HG02840 (cell line): ENCODE data around the gene SORCS3.

Experiments used
- ATAC-seq: cut with Tn5 transposase; IDR thresholded peaks from one replicate; pipeline ENCODE4 v1.9.1; 2021; ENCODE audit warnings: mild to moderate bottlenecking, moderate library complexity, moderate number of reproducible peaks; ENCODE audit not compliant: unreplicated experiment, low FRiP score

SORCS3 gene

DNA sequence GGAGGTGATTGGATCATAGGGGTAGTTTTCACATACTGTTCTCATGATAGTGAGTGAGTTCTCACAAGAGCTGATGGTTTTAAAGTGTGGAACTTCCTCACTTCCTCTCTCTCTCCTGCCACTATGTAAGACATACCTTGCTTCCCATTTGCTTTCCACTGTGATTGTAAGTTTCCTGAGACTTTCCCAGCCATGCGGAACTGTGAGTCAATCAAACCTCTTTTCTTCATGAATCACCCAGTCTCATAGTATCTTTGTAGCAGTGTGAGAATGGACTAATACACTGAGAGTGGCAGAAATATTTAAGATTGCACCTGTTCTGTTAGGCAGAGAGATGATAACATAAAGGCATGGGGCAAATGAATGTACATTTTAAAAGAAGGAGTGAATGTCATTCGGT lies 507.8 kb downstream of the SORCS3 start:
- ATAC-seq = no peak

GRCh38 chr10:105149371-105149891 lies 508.3 kb downstream of the SORCS3 start:
- ATAC-seq = no peak

DNA sequence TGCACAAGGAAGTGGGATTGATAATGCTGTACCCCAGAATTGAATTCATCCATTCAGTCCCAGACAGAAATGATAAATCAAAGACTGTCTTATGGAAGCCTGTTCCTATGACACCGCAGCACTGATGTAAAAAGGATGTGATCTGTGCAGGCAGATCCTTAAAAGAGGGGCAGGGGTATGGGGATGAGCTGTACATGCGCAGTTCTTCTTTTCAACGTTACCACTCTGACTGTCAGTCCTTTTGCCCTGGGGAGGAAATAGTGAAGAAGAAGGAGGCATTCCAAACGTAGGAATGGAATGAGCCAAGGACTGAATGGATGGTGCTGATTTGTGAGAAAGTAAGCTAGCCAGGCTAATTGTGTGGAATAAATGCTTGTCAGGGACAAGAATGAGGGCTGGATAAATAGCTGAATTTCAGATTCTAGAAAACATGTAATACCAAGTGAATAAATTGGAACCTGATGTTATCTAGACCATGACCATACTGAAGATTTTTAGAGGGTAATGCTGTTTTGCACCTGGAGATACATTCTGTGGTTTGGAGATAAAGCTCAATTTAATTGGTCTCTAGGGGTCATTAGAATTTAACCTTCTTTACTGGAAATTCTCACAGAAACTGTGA lies 509.3 kb downstream of the SORCS3 start:
- ATAC-seq = no peak

- no peak for ATAC-seq
These were observed 513.6 kb downstream of the SORCS3 start for GRCh38 chr10:105154736-105155135.

GRCh38 chr10:105159268-105159667 lies 518.2 kb downstream of the SORCS3 start:
- ATAC-seq = no peak

- ATAC-seq = no peak
These were observed 520.1 kb downstream of the SORCS3 start for GRCh38 chr10:105161149-105161548.

DNA sequence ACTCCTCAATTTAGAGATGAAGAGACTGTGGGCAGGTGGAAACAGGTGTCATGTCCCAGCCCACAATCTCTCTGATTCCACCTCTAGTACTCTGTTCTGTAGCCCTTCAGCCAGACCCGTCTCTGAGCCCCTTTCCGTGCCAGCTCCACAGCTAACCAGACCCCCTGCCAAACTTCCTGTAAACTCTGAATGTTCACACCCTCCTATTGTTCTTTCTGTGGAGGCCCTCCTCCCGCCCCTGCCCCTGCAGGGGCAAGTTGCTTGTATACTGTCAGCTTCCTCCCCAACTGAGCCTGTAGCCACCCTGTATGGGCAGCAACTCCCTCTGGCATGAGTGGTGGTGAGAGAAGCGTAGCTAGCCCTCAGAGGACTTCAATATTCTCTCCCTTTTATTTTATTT lies 520.7 kb downstream of the SORCS3 start:
- ATAC-seq = no peak

- ATAC-seq = no peak
These were observed 529.4 kb downstream of the SORCS3 start for GRCh38 chr10:105170521-105170920.

GRCh38 chr10:105171945-105172344 lies 530.9 kb downstream of the SORCS3 start:
- ATAC-seq = no peak

DNA sequence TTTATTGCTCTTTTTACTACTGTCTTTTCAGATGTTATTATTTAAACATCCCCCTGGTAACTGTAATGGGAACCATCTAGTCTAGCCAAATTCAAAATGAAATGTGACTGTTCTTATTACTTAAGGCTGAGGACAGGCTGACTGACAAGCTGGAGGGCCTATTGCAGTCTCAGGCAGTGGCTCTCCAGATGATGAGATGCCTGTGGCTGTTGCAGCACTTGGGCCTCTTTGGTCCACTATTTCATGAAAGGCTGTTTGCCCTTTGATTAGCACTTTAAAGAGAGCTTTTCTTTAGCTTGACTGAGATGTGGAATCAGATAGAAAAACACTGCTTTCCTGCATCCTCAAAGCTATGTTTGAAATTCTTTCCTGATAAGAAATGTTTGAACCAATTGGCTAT lies 540.5 kb downstream of the SORCS3 start:
- ATAC-seq = no peak

- ATAC-seq = no peak
These were observed 542.4 kb downstream of the SORCS3 start for GRCh38 chr10:105183536-105183935.

DNA sequence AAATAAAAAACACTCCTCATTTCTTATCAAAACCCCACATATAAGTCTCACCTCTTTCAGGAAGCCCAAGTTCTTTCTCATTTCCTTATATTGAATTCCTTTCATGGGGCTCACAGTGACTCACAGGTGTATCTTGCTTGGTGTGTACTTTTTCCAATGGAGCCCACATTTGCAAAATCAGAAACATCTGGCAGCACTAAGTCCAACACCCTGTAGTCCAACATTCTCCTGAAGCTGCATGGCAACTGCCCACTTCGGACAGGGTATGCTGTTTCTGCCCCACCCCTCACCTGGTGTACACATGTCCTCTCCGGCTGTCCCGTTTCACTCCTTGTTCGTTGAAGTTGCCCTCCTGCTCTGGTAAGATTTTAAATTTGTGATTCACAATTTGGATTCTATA lies 544.1 kb downstream of the SORCS3 start:
- ATAC-seq = no peak

DNA sequence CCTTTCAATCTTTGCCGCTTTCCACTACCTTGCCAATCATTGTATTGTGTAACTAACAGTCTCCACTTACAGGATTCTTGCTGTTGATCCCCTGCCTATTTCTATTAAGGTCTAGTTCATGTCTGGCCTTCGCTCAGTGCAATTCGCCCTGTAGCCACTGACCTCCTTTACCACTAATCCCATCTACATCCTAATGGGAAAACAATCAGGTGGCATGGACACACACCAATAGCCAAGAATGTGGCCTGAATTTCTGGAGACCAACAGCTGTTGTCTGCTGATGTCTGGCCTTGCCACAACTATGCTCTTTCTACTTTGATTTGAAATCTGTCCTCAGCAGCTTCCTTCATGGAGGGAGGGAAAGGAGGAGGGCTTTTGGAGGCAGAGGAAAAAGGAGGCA lies 546.2 kb downstream of the SORCS3 start:
- ATAC-seq = no peak

GRCh38 chr10:105188737-105189462 lies 547.8 kb downstream of the SORCS3 start:
- ATAC-seq = no peak

DNA sequence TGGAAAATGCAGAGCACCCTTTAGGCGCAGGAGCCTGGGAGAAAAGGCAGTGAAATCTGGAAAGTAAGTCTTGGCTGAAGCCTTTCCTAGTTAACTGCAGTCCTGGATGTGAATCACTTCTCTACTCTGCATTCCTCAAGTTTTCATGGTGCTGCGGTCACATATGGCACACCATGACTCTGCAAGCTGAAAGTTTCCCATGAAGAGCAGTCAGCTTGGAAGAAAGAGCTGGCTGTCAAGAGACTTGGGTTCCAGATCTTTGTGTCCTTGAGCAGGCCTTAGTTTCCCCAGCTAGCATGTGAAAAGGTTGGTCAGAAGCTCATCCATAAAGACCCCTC lies 548.3 kb downstream of the SORCS3 start:
- no peak for ATAC-seq

DNA sequence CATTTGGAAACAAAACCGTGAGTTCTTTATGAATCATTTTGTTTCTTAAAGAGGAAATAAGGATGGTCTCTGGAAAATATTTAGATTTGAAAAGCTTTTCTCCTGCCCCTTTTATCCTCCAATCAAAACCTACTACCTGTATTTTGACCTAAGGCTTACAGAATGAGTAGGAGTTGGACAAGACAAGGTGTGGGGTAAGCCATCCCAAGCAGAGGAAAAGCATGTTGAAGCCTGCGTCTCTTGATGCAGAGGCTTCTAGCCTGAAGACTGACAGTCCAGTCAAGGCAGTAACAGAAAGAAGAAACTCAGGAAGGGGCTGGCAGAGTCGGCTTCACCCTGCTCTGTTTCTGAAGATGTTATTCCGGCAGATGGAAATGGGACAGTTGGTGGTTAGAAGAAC lies 551.1 kb downstream of the SORCS3 start:
- no peak for ATAC-seq

DNA sequence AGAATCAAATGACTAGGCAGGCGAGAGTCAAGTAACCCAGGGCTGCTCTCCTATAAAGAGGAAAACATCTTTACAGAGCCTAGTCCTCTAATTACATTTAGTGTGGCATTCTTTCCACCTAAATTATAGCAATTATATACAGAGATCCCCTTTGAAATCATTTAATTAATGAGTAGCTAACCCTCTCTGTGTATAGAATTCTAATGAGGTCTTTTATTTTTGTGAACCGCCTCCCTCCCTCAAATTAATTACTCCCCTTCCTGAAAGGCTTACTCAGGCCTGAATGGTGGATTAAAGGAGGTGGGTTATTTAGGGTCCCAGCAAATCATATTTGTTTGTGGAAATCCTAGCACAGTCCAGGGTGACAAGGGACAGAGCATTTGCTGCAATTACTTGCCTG lies 551.8 kb downstream of the SORCS3 start:
- no peak for ATAC-seq

DNA sequence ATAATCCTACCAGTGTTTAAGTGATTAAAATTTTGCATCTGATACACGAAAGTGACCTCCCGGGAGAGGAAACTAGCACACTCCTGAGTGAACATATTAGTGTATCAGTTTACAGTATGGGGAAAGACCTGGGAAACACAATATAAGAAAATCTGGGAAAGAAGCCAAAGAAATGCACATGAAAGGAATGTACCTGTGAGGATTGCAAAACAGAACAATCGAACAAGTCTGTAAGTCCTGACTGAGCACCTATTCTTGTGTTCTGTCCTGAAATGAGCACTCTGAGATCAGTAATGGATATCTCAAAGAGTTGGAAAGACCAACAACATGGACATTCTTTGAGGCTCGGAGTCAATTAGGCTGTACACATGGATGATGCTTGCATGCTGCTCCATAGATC lies 554.7 kb downstream of the SORCS3 start:
- no peak for ATAC-seq

DNA sequence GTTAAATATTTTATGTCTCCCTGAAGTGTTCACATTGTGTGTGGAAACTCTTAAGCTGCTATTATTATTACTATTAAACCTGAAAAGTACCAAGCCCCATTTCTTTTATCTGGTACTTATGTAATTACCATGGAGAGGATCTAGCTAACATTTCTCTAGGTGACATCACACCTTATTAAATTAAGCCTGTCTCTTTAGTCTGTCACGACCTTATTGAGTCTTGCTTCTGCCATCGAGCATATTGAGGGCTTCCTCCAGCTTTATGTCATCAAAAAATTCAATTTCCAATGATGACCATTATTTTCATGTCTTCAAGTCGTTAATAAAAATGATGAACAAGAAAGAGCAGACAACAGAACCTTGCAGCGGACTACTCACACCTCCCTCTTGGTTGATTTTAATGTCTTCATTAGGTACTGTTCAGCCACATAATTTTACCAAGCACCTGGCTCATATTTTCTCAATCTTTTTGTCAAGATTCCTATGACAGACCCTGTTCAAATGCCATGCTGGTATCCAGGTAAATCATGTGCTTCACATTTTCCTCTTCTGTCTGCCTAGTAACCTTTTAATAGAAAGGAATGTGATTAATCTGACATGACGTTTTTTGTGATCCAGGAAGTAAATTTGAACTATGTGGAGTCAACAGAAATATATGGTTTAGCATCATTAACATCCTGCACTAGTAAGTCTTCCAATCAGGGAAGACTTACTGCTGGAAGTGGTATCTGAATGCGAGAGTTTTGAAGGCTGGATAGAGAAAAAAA lies 556.7 kb downstream of the SORCS3 start:
- ATAC-seq = no peak

DNA sequence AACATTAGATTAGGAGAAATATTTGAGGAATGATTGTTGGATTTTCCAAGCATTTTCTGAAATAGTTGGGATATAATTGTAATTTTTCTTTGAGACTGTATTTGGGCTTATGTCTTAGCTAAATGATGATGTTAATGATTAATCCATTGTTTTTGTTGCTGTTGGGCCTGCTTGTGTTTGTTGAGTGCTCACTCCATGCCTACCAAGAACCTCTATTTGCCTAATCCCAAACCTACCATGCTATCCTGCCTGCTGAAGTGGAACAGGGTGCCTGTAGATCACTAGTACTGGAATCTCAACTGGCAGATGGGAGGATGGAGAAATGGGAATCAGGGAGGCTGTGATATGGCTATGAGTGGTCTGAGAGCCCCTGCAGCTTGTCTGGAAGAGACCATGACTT lies 565.5 kb downstream of the SORCS3 start:
- ATAC-seq = no peak

DNA sequence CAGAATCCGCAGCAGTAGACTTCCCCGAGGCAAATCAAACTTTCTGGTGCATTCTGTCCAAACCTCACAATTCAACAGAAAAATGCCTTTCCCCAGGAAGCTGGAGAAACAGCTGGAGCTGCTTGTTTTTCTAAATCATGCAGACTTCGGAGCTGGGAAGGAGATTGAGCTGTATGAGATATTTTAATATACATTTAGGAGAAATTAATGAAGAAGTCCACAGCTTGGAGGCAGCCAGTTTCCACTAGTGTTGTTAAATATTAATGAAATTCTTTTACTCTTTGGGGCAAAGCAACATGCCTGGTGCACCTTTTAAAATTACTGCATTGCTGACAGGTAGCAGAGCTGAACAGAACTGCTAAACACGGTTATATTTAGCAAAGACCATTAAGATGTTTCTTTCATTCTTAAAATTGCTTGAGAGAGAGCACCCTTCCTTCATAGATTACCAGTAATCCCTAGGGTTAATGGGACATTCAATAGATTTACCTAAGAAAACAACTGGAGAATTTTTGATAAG lies 566.4 kb downstream of the SORCS3 start:
- no peak for ATAC-seq
